T1000 (cell line): Measurements from ENCODE around the gene KRTAP5-4.
"Not testable (repeated sequence)": the region's sequence is repeated elsewhere in the genome, so short reads cannot be mapped to it uniquely, and the experiment has no call there.

Source experiments
- DNase-seq: peaks from one replicate; lab custom pipeline; 2025; ENCODE audit warnings: mixed read lengths; lab: John Stamatoyannopoulos, UW

KRTAP5-4 gene

DNA sequence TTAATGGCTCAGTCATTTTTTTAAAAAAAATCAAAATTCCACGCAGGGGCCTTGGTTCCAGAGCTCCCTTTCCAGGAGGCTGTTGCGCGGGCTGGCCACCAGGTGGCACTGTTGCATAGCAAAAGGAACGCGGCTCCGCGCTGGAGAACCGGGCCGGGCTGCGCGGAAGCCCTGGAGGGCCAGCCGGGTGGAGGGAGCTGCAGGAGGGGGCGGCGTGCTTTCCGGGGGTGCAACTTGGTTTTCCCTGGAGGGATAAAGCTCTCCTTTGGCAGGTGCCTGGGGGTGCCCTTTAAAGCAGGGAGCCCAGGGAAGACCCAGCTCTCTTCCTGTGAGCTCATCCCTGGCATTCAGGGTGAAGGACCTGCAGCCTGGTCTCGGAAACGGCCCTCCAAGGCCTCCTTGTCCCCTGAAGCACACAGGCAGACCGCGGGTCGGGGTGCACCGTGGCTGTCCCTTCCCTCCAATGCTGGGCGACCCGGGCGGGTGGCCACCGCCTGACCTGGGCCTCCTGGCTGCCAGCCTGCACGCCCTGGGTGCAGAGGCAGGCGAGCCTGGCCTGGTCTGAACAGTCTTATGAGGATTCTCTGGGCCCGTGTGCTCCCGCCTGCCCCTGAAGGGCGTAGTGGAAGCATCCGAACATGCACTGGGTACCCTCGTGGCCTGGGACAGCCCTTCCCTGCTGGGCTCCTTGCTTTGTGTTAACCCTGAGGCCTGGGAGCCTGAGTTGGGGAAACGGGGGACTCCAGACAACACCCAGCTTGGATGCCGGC lies 31.0 kb upstream of the KRTAP5-4 start:
- DNase-seq = peak; percentile 43

DNA sequence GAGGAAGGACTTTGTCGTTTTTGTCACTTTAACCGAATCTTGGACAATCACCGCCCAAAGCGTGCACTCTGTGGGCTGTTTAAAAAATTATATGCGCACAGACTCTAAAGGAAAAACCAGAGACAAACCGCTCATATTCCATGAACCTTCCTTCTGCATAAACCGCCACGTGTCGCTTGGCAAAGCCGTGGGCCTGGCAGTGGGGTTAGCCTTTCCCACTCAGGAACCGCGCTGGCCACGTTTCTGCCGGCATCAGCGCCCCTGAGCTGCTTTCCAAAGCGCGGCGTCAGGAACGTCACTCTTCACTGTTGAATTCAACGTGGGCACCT lies 30.5 kb upstream of the KRTAP5-4 start:
- no peak for DNase-seq

GRCh38 chr11:1652026-1652425 lies 30.1 kb upstream of the KRTAP5-4 start:
- DNase-seq = no peak

GRCh38 chr11:1651411-1651980 lies 29.6 kb upstream of the KRTAP5-4 start:
- DNase-seq = no peak

DNA sequence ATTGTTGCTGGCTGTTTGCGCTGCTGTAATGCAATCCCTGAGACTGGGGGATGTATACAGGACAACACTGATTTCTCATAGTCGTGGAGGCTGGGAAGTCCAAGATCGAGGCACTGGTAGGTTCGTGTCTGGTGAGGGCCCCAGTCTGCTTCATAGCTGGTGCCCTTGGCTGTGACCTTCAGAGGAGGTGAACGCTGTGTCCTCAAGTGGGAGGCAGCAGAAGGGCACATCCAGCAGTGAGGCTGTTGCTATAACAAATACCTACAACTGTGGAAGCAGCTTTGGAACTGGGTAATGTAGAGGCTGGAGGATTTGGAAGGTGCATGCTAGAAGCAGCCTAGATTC lies 29.0 kb upstream of the KRTAP5-4 start:
- no peak for DNase-seq

GRCh38 chr11:1650034-1650917 lies 28.3 kb upstream of the KRTAP5-4 start:
- no peak for DNase-seq

DNA sequence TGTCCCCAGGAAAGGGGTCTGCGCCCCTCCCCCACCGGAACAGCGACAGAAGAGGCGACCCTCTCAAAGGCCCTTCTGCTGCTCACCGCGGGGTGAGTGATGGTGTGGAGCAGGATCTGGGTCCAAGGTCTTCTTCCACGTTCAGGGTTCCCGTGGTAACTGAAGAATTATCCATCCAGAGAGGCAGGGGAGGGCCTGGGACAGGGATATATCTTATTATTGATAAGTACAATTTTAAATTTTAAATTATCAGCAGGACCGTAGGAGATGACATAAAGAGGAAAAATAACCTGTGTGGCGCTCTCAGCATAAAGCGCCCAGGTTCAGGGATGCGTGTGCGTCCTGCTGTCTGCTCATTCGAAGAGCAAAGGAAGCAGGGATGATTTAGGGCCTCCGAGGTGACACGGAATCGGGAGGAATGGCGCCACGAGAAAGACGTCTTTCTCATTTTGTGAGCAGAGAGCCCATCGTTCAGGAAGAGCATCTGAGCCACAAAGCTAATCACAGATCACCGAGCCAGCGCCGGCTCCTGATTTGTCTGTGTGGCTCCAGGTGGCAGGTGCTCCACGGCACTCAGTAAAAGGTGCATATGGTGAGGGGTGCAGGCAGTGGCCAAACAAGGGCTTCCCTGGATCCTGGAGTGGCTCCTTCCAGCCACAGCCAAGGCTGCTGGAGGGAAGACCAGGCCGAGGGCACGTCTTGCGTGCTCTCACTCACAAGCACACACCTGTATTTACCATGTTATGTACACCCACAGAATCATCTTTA lies 26.9 kb upstream of the KRTAP5-4 start:
- DNase-seq = no peak

GRCh38 chr11:1647901-1648652 lies 26.1 kb upstream of the KRTAP5-4 start:
- DNase-seq = no peak

- not testable (repeated sequence) for DNase-seq
Observed at GRCh38 chr11:1646540-1646939, 24.6 kb upstream of the KRTAP5-4 start.

GRCh38 chr11:1645357-1645821 lies 23.5 kb upstream of the KRTAP5-4 start:
- no peak for DNase-seq

DNA sequence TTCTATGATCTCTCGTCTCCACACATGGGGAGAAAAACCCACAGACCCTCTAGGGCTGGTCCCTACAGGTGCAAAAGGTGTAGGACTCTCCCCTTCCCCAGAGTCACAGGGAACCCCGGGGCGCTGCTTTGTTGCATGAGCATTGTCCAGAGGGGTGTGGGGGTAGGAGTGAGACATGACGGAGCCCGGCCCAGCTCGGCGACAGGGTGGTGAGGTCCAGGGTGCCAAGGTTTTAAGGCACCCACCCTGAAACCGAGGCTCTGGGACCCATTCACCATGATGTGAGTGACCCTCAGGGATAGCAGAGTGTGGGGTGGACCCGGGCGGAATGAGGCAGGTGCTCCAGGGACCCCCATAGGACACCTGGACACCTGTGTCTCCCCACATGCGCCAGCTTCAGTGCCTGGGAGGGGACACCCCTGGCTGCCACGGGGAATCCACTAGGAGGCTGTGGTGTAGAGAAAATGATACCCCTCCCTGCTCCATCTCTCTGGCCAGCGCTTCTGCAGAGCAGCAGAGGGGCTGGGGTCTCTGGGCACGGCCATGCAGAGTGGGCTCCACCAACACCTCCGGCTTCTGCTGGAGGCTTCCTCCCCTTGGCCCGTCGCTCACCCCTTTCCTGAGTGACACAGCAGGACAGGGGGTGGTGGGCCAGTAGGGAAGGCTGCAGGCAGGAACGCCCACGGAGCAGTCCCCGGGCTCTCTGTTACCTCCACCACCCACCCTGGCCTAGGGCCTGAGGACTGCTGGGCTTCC lies 22.8 kb upstream of the KRTAP5-4 start:
- no peak for DNase-seq

DNA sequence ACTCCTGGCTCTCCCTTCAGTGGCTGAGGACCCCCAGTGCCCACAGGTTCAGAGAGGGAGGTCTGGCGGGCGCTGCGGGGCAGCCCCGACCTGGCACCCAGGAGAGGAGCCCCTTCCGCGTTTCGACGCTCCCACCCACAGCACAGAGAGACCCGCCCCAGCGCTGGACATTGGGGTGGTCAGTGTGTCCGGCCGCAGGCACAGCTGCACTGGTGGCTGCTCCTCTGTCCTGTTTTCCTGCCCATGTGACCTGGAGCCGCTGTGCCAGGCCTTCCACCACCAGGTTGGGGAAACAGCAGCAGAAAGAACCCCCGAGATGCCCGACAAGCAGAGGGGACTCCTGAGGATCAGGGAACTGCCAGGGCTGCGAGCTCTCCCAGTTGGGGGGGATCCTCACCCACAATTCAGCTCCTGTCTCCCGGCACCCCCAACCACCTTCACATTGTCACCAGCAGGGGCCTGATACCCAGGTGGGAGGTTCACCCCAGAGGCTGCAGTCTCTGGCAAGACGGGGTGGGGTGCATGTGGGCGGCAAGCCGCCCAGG lies 21.3 kb upstream of the KRTAP5-4 start:
- no peak for DNase-seq

GRCh38 chr11:1642288-1643145 lies 20.6 kb upstream of the KRTAP5-4 start:
- no peak for DNase-seq

DNA sequence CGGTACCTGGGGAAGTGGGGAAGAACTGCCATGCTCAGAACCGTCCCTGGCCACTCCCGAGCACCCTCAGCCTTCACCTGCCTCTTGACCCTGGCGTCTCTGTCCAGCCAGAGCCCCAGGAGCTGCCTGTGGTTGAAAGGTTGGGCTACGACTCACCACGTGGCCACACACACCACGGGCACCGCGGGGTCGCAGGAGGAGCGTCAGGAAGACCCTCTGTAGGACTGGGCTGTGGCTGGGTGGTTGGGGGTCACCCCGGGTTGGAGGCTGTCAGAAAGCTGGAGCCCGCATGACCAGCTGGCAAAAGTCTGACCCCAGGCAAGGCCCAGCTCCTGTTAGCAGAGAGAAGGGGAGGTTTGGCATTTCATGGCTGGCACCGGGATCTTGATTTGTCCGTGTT lies 19.2 kb upstream of the KRTAP5-4 start:
- no peak for DNase-seq

GRCh38 chr11:1640076-1640946 lies 18.4 kb upstream of the KRTAP5-4 start:
- DNase-seq = no peak

- no peak for DNase-seq
Observed at GRCh38 chr11:1639666-1640065, 17.7 kb upstream of the KRTAP5-4 start.

DNA sequence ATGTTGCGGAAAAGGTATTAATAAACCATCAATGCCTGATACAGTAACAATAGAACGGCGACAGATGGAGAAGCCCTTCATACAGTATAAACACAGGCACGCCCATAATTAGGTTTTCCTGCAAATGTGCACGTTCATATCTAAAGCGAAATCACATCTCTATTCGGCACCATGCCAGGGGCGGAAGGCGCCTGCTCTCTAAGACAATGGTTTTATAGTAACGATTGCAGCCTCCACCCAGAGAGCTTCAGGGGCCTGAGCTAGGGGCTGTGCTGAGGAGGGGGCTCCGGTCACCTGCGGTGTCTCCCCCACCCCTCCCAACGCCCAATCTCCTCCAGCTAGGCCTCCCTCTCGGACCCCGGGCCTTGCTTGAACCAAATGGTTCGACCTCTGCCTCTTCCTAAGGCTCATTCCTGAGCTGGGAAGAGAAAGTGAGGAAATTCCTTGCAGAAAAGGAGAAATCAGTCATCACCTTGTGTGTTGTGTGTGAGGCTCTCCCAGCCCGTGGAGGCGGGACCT lies 17.2 kb upstream of the KRTAP5-4 start:
- DNase-seq = no peak

DNA sequence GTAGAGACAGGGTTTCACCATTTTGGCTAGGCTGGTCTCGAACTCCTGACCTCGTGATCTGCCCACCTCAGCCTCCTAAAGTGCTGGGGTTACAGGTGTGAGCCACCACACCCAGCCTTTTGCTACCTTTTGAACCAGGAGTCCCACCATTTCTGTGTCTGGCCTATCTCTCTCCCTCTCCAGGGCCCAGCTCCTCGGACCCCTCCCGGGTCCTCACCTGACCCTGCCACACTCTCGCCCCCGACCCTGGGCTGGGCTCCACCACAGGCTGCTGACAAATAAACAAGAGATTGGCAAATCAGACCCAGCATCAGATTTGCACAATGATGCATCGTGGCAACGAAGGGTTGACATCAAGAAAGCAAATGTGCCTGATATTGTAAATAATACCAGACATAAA lies 16.4 kb upstream of the KRTAP5-4 start:
- no peak for DNase-seq
